H1 (cell line): ENCODE results near the gene GRM4. TPM values are rescaled to one million over a fixed set of nuclear protein-coding genes. Genes with fewer than 3 reads are reported as not detected.

Experiments used
- CTCF ChIA-PET: fragments of 300-600 bp; sonication (Branson Sonifier 250); formaldehyde crosslinking; loops from one replicate; lab custom pipeline; 2021; ENCODE audit not compliant: partially characterized antibody; lab: Charles Lee
- POLR2A ChIA-PET: fragments of 300-600 bp; sonication (Branson Sonifier 250); formaldehyde crosslinking; loops from one replicate; lab custom pipeline; 2021; ENCODE audit warnings: inconsistent platforms; ENCODE audit not compliant: partially characterized antibody; lab: Charles Lee
- DNase-seq, 2 experiments: peaks; one replicate each; pipeline versions ENCODE4 v3.0.0 to v3.0.0-alpha.2; 2010 to 2022; ENCODE audit warnings: low spot score in 2 of 2, low read depth in 1 of 2, mixed read lengths in 1 of 2
- FAIRE-seq: peaks from 2 replicates; lab custom pipeline; 2011; peaks lifted over from hg19 to GRCh38; lab: Jason Lieb, UNC
- H2AFZ ChIP-seq: 2 replicates; pipeline ENCODE4 v1.8.1; 2012; ENCODE audit warnings: low read length, inconsistent platforms
- H2AK5ac ChIP-seq: 2 replicates; pipeline ENCODE4 v1.6.1; 2013; ENCODE audit warnings: low read depth, low read length
- H2BK120ac ChIP-seq: replicated peaks from 2 replicates; pipeline ENCODE3; 2013; ENCODE audit warnings: low read depth, low read length, inconsistent platforms
- H2BK12ac ChIP-seq: 2 replicates; pipeline ENCODE4 v1.6.1; 2013; ENCODE audit warnings: low read depth, low read length
- H2BK15ac ChIP-seq: 2 replicates; pipeline ENCODE4 v1.6.1; 2013; ENCODE audit warnings: low read length
- H2BK20ac ChIP-seq: 2 replicates; pipeline ENCODE4 v1.6.1; 2013; ENCODE audit warnings: low read length
- H2BK5ac ChIP-seq: 2 replicates; pipeline ENCODE4 v1.6.1; 2013; ENCODE audit warnings: low read depth, low read length
- H3K14ac ChIP-seq: 2 replicates; pipeline ENCODE4 v1.6.1; 2013; ENCODE audit warnings: inconsistent platforms; ENCODE audit not compliant: insufficient read length
- H3K18ac ChIP-seq: 2 replicates; pipeline ENCODE4 v1.6.1; 2013; ENCODE audit warnings: low read length; ENCODE audit errors: extremely low read depth
- H3K23ac ChIP-seq: 2 replicates; pipeline ENCODE4 v1.6.1; 2013; ENCODE audit warnings: inconsistent platforms; ENCODE audit not compliant: insufficient read length
- H3K23me2 ChIP-seq: 2 replicates; pipeline ENCODE4 v1.6.1; 2013; ENCODE audit warnings: low read depth, low read length
- H3K27ac ChIP-seq: 2 replicates; pipeline ENCODE4 v1.6.1; 2011; ENCODE audit warnings: low read depth, low read length, inconsistent platforms
- H3K27me3 ChIP-seq, 4 experiments: replicated peaks in 1 of 4; 1 replicate in 1 of 4; 2 replicates in 3 of 4; pipeline versions ENCODE4 v1.6.1 to v1.8.1; 2011 to 2013; ENCODE audit warnings: low read length in 3 of 4, mild to moderate bottlenecking in 3 of 4, inconsistent platforms in 2 of 4, mixed read lengths in 2 of 4, moderate library complexity in 1 of 4; ENCODE audit not compliant: control insufficient read depth in 3 of 4, insufficient read depth in 3 of 4; ENCODE audit errors: extremely low read depth in 1 of 4
- H3K36me3 ChIP-seq, 4 experiments: 2 replicates each; pipeline versions ENCODE4 v1.6.1 to v1.8.1; 2011 to 2013; ENCODE audit warnings: mild to moderate bottlenecking in 4 of 4, low read length in 3 of 4, moderate library complexity in 2 of 4, control low read depth in 1 of 4, inconsistent platforms in 1 of 4; ENCODE audit not compliant: insufficient read depth in 4 of 4, control insufficient read depth in 2 of 4
- H3K4ac ChIP-seq: replicated peaks from 2 replicates; pipeline ENCODE3; 2013; ENCODE audit warnings: low read length, low read depth, mixed read lengths, inconsistent platforms; ENCODE audit not compliant: insufficient read length
- H3K4me1 ChIP-seq, 4 experiments: replicated peaks in 1 of 4; 1 replicate in 1 of 4; 2 replicates in 3 of 4; pipeline versions ENCODE4 v1.6.1 to v1.8.1; 2011 to 2013; ENCODE audit warnings: low read length in 3 of 4, inconsistent platforms in 2 of 4, mixed read lengths in 1 of 4; ENCODE audit not compliant: insufficient read depth in 4 of 4, control insufficient read depth in 3 of 4
- H3K4me2 ChIP-seq, 2 experiments: 2 replicates each; pipeline versions ENCODE4 v1.6.1 to v1.8.1; 2011 to 2013; ENCODE audit warnings: low read depth in 2 of 2, low read length in 2 of 2, control low read depth in 1 of 2, inconsistent platforms in 1 of 2, mild to moderate bottlenecking in 1 of 2; ENCODE audit not compliant: insufficient read depth in 1 of 2
- H3K4me3 ChIP-seq, 4 experiments: fragments of 200-600, 300-600 bp in 1 of 4; sonication (generic), shearing (Covaris generic), sonication (Bioruptor Twin) in 1 of 4; 2 replicates each; pipeline versions ENCODE4 v1.5.1 to v1.8.1; 2011 to 2016; ENCODE audit warnings: low read length in 4 of 4, low read depth in 3 of 4, control low read depth in 2 of 4, inconsistent platforms in 2 of 4, mild to moderate bottlenecking in 2 of 4, mixed read lengths in 1 of 4, moderate library complexity in 1 of 4; ENCODE audit not compliant: insufficient read depth in 2 of 4; ENCODE audit errors: extremely low read depth in 1 of 4
- H3K56ac ChIP-seq: replicated peaks from 2 replicates; pipeline ENCODE3; 2013; ENCODE audit warnings: low read depth, mild to moderate bottlenecking, mixed read lengths, low read length, inconsistent platforms; ENCODE audit not compliant: insufficient read length
- H3K79me1 ChIP-seq: 2 replicates; pipeline ENCODE4 v1.6.1; 2013; ENCODE audit warnings: low read depth, low read length, control low read depth
- H3K79me2 ChIP-seq, 2 experiments: 2 replicates each; pipeline versions ENCODE4 v1.6.1 to v1.8.1; 2012 to 2013; ENCODE audit warnings: low read length in 2 of 2, mild to moderate bottlenecking in 2 of 2, inconsistent platforms in 1 of 2; ENCODE audit not compliant: insufficient read depth in 2 of 2, control insufficient read depth in 1 of 2
- H3K9ac ChIP-seq, 4 experiments: replicated peaks in 1 of 4; 1 replicate in 1 of 4; 2 replicates in 3 of 4; pipeline versions ENCODE4 v1.6.1 to v1.8.1; 2011 to 2013; ENCODE audit warnings: low read depth in 3 of 4, low read length in 3 of 4, control low read depth in 2 of 4, mild to moderate bottlenecking in 2 of 4, moderate library complexity in 2 of 4, inconsistent platforms in 1 of 4; ENCODE audit errors: extremely low read depth in 1 of 4
- H3K9me3 ChIP-seq, 2 experiments: 2 replicates each; pipeline versions ENCODE4 v1.6.1 to v1.8.1; 2012 to 2013; ENCODE audit warnings: mild to moderate bottlenecking in 2 of 2, moderate library complexity in 2 of 2, control low read depth in 1 of 2, inconsistent platforms in 1 of 2, low read depth in 1 of 2, low read length in 1 of 2, mixed read lengths in 1 of 2; ENCODE audit not compliant: insufficient read depth in 2 of 2
- H4K20me1 ChIP-seq, 2 experiments: replicated peaks in 1 of 2; 2 replicates each; pipeline versions ENCODE3 to v1.8.1; 2011 to 2013; ENCODE audit warnings: inconsistent platforms in 2 of 2, low read length in 2 of 2, mild to moderate bottlenecking in 1 of 2; ENCODE audit not compliant: insufficient read depth in 2 of 2, control insufficient read depth in 1 of 2
- H4K5ac ChIP-seq: 2 replicates; pipeline ENCODE4 v1.6.1; 2013; ENCODE audit warnings: low read length, low read depth, mixed read lengths, inconsistent platforms; ENCODE audit not compliant: insufficient read length
- H4K8ac ChIP-seq: 2 replicates; pipeline ENCODE4 v1.8.0; 2013; ENCODE audit warnings: mild to moderate bottlenecking, moderate library complexity, low read length, inconsistent platforms; ENCODE audit not compliant: insufficient read depth; ENCODE audit errors: extremely low read depth
- H4K91ac ChIP-seq: replicated peaks from 2 replicates; pipeline ENCODE3; 2013; ENCODE audit warnings: low read length, mixed read lengths, inconsistent platforms; ENCODE audit not compliant: insufficient read length
- WGBS, 2 experiments: shearing (Covaris generic) in 1 of 2; methylation state at CpG; one replicate each; pipeline versions ENCODE4 v1.1.6 to v1.1.7; 2013 to 2015; ENCODE audit warnings: low lambda C conversion rate in 2 of 2, mixed read lengths in 2 of 2, inconsistent platforms in 1 of 2, low coverage in 1 of 2, missing lambda C conversion rate in 1 of 2; ENCODE audit not compliant: insufficient replicate concordance in 2 of 2, insufficient coverage in 1 of 2, insufficient read length in 1 of 2; ENCODE audit errors: extremely low coverage in 1 of 2, missing lambda C conversion rate in 1 of 2; 5-methylcytosine and 5-hydroxymethylcytosine counted together
- polyA plus RNA-seq, 7 experiments: library from polyadenylated mRNA; depleted of rRNA in 3 of 7; stranded (reverse) in 5 of 7; unstranded in 2 of 7; fragments of >200 nt in 5 of 7; fragments of 200-250 nt in 2 of 7; gene quantifications; 1 replicate in 5 of 7; 2 replicates in 1 of 7; 4 replicates in 1 of 7; pipeline versions ENCODE4 v1.2.1 to v1.2.3, GENCODE V29; 2011 to 2013; ENCODE audit warnings: missing spikeins in 2 of 7, mixed read lengths in 2 of 7
- total RNA-seq: library from RNA; stranded (reverse); fragmentation: NEBNext Ultra II Directional; extraction: Animal tissue kit (Norgen Biotek cat#: 25700); gene quantifications from 2 replicates; pipeline ENCODE4 v1.2.1, GENCODE V29; 2021

GRM4 gene
- total and polyA plus RNA-seq, 2 of the 8 experiments (the other 6 are each of a cell fraction or from before 2014, with no cell fraction given), result 19.6 to 21.5 TPM

- Histone ChIP-seq H4K91ac (peak overlapping the region; percentile 44), H3K23ac (no peak overlapping the region), H2BK12ac (0 out of 2 replicates have a peak overlapping the region, but pooled peaks have one; percentile 75), H3K79me2 (peaks cover 0 to 11% of the 10 kb centered on the region in 2 experiments; a peak in 1 of 4 replicates), H2BK15ac (peak overlapping the region; percentile 99; the same call in 1 of the 2 replicates), H2BK5ac (peak overlapping the region; percentile 78; the same call in 1 of the 2 replicates), H2BK120ac (peak overlapping the region; percentile 21), H3K18ac (peak overlapping the region; percentile 95), H2AFZ (no peak overlapping the region), H3K4me2 (peak overlapping the region; percentile 63 to 99), H3K9ac (no peak overlapping the region), H3K56ac (no peak overlapping the region), H3K9me3 (no peaks in the 10 kb centered on the region), H3K23me2 (peaks cover 22% of the 10 kb centered on the region; the same call in 1 of the 2 replicates), H4K20me1 (peaks cover 2 to 3% of the 10 kb centered on the region in 2 experiments), H2BK20ac (peak overlapping the region; percentile 61; the same call in 1 of the 2 replicates), H3K4me1 (peaks cover 11 to 56% (median 46%) of the 10 kb centered on the region in 4 experiments), H3K27me3 (peaks cover 0 to 46% (median 30%) of the 10 kb centered on the region in 4 experiments; a peak in 6 of 7 replicates), H3K27ac (no peak overlapping the region), H2AK5ac (peak overlapping the region; percentile 46; the same call in 1 of the 2 replicates), H3K14ac (no peak overlapping the region), H3K79me1 (0 out of 2 replicates have a peak, but pooled peaks cover 4% of the 10 kb centered on the region), H3K36me3 (no peaks in the 10 kb centered on the region), H4K8ac (peak overlapping the region; percentile 28), H4K5ac (no peak overlapping the region), H3K4me3 (peak overlapping the region; percentile 51 to 77 (median 64); a peak in 7 of 8 replicates), H3K4ac (no peak overlapping the region)
- 63% methylated on average over 22 of the region's 23 CpGs; no CpG with 5 or more reads in 1 of the 2 experiments for WGBS, 2 experiments
- DNase-seq (no peak), FAIRE-seq (no peak)
- ChIA-PET POLR2A (interaction anchor here (0.9 to 3.6 kb wide), 4 partner anchors 12 to 432 kb away, joined by 3 to 27 read pairs (median 3); no protein-coding TSS in a partner anchor), CTCF (interaction anchor here (0.6 to 11.8 kb wide), 17 partner anchors 9 to 412 kb away, joined by 3 to 128 read pairs (median 6); no protein-coding TSS in a partner anchor)
These were observed 2.5 kb downstream of the GRM4 start for GRCh38 chr6:34143196-34143883.
